ENCODE results near the gene CMTM8.

Gene CMTM8

DNA sequence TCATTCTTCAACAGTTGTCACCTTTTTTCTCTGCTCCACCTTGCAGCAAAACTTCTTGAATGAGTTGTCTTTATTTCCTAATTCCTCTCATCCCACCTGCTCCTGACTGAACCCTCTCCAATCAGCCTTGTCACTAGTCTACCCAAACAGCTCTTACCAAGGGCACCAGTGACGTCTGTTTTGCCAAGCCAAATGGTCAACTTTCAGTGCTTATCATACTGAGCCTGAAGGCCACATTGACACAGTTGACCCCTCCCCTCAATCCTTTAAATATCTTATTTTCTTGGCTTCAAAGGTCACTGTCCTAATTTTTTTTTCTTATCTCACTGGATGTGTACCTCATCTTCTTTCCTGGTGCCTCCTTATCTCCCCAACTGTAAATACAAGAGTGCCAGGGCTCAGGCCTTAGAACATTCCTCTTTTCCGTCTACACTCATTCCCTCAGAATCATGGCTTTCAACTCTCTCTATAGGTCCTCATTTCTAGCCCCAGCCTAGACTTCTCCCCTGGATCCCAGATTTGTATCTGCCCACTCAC is 43.2 kb downstream of the CMTM8 start:
- DNase-seq = no peak

DNA sequence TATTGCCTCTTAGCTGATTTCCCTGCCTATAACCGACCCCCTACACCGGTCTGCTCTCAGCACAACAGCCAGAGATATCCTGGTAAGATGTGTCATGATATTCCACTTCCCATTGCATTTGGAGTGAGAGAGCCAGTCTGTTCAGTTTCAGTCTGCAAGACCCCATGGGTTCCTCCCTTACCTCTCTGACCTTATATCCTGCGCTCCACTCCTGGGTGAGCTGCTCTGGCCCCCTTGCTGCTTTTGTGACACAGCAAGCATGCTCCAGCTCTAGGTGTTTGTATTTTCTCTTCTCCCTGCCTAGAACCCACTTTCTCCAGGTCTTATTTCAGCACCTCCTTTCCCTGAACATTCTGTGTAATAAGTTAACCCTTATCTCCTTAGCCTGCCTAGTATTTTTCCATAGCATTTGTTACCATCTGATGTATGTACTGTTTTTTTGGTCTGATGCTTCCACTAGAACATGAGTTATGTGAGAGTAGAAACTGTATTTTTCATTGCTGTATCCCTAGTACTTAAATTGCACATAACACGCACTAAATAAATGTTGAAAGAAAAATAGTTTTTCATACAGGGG is 44.2 kb downstream of the CMTM8 start:
- DNase-seq = no peak

DNA sequence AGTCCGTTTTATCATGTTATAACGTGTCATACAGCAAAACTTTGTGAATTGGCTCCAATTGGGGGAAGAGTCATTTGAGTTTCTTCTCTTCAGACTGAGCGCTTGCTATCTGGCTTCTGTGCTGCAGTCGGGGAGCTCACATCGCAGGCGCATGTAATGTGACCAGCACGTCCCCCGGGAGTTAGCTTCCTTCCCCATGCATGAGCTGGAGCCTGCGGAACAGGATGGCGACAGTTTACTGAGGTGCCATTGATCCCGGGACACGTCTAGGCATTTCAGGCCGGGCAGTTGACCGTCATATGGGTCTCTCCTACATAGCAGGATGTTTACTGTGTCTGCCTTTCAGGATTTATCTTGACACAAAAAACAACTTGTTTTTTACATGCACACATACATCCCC is 44.8 kb downstream of the CMTM8 start:
- no peak for DNase-seq

DNA sequence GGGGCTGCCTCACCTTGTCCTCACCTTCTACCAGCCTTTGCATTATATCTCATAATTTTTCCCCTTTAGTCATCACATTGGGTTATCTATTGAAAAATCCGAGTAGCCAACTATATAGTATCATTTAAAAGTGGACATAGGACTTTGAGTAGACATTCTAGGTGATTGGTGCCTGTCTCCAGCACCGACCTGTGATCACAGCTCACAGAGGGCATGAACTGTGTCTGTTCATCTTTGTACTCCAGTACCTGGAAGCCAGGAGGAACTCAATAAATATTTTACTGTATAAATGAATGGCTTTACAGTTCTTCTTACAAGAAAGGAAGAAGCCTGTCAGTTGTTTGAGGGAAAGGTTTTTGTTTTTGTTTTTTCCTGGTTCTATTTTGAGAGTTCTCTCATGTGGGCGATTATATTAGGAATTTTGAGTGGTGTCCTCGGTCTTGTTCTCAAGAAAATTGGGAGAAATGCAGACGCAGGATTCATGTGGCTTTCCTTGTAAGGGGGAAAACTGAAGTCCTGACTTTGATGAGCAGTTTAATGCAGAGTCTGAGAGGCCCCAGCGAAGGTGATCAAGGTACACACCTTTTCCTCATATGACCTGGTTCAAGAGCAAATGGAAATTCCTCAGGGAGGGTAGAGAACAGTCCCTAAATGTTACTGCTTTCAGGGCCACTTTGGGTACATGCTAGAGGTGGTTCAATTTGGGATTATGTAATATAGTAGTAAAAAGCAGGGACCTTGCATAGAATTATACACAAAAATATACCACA is 46.1 kb downstream of the CMTM8 start:
- DNase-seq = no peak

DNA sequence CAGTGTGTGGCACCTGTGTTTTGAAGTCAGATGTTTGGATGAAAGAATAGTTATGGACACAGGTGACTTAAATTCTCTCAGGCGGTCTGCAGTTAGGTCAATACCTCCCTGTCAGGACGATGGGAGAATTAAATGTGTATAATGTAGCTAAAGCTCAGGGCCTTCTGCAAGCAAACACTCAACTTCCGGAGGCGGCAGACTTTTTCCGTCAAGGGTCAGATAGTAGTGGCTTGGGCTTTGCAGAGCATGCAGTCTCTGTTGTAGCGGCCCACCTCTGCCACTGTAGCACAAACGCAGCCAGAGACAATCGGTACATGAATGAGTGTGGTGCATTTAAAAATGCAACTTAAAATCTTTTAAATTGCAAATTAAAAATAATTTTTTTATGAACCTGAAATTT is 47.4 kb downstream of the CMTM8 start:
- DNase-seq = no peak

DNA sequence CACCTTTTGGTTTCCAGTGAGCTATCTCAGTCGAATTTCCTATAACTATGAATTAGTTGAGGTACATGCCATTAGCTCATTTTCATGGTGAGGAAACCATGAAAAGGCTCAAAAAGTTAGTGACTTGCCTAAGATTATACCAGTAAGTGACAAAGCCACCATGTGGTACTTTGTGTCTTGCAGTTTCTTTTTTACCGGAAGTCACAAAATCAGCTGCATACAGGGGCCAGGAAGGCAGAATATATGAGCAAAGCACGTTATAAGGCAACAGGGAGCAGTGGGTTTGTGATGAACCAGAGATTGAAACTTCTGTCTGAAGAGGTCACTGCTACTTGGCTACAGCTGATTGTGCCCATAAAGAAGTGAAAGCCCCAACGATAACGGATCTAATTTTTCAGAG is 50.3 kb downstream of the CMTM8 start:
- no peak for DNase-seq

DNA sequence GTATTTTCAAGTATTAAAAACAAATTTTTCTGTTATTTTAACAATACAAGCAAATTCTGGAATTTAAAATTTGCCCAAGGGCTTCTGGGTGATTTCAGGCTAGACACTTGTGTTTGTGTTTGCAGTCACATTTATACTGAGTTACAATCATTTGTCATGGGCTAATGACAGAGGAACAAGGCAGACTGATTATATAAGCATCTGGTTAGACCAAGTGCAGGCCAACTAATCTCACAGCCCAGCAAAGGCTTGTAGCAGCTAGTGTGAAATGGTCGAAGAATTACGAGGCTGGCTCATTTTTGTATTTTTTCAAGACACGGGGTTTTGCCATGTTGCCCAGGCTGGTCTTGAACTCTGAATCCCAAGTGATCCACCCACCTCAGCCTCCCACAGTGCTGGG is 52.1 kb downstream of the CMTM8 start:
- DNase-seq = no peak

DNA sequence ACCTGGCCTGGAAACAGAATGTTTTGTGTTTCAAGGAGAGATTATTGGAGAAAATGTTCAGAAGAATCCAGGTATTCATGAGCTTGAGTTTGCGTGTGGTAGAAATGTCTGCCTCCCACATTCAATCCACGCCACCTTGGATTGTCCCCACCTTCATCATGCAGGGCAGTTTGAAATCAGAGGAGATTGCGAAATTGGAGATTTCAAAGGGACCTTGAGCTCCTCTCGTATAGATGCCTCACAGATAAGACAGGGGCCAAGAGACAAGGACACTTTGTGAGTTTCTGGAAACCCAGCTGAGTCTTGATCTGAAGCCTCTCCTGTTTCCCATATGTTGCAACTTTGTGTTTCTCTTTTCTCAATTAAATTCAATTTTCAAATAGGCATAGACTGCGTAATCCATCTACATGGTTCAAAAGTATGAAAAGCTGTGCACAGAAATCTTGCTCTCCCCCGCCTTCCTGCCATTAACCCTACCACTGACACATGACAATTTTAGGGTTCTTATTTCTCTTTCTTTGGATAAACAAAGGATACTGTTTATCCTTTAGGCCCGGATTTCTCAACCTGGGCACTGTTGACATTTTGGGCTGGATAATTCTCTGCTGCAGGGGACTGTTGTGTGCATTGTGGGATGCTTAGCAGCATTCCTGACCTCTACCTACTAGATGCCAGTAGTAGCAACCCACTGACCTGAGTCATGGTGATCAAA is 53.8 kb downstream of the CMTM8 start:
- DNase-seq = no peak

DNA sequence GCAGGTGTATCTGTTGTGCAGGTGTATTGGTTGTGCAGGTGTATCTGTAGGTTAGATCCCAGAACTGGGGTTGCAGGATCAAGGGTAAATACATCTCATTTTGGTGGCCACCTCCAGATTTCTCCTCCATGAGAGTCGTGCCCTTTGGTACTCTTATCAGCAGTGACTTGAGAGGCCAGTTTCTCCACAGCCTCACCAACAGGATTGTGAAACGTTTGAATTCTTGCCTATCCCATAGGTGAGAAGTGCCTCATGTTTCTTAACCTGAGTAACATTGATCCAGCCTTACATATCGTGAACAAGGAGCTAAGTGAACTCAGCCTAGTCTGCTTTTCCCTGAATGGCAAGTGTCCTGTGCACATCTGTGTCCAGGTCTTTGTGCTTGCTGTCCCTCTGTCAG is 55.4 kb downstream of the CMTM8 start:
- no peak for DNase-seq

DNA sequence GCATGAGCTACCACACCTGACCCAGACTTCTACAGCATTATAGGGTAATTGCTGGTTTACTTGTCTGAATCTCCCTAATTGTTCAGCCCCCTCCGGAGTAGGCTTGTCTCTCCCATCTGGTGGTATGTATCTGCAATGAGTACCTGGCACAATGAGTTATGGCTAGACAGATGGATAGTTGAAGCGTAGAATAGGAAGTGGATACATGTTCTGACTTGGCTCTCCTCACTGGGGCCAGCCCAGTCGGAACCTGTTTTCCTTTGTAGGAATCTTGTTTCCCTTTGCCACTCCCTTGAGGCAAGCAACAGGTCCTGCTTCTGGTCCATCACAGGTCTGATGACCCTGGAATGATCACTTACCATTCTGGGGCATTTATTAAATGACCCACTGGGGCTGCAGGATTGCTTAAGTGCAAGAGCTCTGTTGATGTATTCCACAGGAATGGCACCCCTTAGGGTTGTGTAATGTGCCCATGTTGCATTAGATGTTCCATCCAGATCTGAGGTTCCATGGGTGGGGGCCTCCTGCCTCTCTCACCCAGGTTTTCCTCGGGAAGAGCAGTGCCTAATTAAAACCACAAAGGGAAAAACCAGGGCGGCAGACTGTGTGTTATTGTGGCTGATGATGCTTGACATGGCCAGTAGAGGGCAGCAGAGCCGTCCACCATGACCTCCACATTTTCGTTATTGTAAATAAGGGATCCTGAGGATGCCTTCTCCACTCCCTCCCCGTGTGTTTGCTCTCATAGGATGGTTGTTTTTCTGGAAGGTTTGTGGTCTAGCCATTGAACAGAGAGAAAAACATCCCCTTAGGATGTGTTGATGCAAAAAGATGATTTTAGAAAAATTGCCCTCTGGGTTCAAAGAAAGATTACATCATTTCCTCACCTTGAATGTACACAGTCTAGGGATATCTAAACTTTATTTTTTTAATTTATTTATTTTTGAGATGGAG is 58.0 kb downstream of the CMTM8 start:
- peak; percentile 30 for DNase-seq

DNA sequence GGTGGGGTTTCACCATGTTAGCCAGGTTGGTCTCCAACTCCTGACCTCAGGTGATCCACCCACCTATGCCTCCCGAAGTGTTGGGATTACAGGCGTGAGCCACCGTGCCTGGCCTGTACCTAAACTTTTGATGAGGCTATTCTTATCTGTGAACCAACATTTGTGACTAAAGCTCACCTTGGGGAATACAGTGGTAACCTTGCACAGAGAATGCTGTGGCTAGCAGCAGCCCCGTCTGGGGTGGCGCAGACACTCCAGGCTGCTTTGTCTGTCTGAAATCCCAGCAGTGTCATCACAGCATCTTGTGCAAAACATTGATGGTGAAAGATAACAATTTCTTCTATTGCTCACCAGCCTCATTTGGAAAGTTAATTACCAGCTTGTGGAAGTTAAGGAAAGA is 58.9 kb downstream of the CMTM8 start:
- DNase-seq = no peak

DNA sequence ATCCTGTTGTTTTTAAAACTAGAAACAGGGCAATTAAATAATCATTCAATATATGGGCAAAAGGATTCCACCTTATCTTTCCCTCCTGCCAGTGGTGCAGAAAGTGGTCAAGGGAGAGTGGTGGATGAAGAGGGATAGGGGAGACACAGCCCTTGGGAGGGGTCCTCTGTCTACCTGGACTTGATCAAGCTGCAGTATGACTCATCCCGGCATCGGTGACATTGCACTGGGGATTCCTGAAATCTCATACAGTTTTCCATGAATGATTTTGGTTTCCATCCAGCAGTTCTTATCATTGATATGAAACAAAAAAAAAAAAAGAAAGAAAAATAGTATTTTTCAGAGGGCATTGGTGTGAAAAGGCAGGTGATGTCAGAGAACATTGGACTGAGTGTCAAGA is 62.9 kb downstream of the CMTM8 start:
- no peak for DNase-seq

DNA sequence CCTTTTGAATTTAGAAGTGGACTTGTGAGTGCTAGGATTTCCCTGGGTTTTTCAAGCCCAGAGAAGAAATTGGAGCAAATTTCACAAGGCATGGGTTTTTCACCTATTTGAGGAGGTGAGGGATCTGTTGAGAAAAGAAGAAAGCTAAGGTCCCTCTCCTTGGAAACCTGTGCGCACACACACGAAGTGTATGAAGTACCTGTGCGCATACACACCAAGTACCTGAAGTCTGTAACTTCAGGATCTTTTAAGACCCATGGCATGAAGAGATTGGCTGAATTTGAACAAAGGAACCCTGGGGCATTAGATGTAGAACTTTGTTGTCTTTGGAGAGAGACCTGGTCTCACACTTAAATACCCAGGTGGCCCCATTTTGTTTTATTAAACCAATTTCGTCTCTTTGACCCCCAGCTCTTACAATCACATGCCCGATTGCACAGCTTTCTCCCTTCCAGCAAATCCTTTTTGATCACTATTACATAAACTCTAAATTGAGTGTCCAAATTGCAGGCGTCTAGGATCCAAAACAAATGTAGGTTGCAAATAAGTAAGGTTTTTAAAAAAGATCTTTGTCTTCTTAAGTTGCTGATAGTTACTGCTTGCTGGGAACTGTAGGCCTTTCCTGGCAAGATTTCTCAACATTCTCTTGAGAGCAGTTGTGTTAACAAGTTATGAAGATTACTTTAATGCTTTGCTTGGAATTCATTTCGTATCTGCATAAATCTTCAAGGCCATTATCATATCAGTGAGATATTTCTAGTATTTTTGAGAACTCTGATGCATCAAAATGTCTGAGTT is 64.3 kb downstream of the CMTM8 start:
- DNase-seq = no peak

DNA sequence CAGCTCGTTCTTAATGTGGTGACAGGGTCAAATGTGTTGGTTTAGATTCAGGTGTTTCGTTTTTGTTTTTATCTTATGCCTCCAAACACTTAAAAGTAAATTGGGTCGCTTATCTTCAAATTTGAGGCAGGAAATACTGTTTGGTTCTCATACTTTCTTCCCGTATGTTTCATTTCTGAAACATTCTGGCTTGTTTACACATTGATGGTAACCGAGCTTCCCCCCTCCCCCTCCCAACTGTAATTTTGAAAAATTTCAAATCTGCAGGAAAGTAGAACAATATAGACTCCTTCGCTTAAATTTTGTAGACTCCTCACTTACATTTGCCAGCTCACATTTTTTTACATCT is 64.9 kb downstream of the CMTM8 start:
- DNase-seq = no peak

DNA sequence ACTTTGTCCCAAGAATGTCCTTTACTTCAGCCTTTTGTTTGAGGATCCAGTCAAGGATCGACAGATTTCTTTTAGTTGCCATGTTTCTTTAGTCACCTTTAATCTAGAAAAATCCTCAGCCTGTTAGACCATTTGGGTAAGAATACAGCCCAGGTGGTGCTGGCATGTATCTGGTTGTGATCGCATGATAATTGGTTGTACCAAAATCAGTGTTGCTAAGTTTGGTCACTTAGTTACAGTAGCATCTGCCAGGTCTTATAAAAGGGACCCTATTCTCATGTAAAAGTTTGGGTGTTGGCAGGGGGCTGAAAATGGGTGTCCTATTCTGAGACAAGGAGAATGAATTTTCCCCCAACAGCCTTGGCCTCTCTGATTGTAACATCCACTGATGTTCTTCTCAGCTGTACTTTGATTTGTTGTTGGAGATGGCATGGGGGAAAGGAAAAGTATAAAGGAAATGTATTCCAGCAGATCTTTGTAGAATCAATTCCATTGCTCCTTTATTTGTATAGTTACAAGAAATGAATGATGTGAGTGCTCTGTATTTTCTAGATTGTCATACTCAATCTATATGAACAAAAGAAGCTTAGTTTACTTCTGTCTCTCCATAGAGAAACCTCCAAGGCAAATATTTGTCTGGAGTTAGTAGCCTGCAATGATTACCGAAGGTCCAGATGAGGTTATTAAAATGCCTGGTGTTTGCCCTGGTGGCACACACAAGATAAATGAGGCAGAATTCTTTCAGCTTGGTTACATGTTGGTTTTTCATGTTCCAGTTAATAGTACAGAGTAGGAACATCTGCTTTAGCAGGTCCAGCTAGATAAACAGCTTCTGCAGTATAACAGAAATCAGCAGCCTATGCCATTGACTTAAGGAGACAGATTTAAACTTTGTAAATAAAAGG is 65.7 kb downstream of the CMTM8 start:
- no peak for DNase-seq

DNA sequence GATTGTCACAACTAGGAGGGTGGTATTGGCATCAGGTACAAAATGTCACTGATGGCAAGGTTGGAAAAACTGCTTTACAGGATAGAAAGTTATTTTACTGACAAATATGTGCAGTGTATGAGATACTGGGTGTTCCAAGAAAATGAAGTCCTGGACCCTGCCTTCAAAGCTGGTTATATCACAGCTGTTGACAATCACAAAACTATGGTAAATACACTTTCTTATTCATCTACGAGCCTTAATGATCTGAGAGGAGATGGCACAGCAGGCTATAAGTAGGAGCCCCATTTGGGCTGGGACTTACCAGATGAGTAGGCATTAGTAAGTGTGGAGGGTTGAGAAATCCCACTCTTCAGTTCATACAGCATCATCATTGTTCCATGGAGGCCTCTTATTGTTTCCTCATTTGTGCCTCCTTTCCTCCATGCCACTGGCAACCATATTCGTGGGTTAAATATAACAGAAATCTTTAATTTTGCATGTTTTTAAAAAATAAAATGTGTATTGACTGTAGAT is 66.9 kb downstream of the CMTM8 start:
- no peak for DNase-seq

DNA sequence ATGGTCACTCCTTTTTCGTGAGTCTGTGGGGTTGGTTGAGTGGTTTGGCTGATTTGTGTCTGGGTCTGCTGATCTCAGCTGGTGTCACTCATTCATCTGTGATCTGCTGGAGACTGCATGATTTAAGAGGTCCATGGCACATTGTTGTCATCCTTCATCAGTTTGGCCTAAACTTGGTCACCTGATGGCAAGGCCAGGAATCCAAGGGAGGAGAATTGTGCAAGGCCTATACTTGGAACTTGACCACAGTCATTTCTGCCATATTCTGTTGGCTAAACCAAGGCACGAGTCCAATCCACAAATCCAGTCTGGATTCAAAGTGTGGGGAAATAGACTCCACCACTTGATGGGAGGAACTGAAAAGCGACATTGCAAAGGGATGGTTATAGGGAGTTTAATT is 67.6 kb downstream of the CMTM8 start:
- no peak for DNase-seq

DNA sequence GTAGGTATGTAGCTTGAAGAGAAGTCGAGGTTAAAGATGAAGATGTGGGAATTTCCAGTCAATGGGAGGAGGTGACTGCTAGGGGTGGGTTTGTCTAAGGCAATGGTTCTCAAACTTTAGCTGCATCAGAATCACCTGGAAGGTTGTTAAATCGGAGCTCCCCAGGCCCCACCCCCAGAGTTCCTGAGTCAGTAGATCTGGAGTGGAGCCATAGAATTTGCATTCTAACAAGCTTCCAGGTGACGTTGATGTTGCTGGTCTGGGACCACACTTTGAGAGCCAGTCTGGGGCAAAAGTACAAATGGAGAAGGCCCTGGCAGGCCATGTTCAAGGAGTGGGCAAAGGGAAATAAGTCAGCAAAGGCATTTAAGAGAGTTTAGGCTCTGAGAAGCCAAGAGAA is 69.1 kb downstream of the CMTM8 start:
- DNase-seq = no peak

DNA sequence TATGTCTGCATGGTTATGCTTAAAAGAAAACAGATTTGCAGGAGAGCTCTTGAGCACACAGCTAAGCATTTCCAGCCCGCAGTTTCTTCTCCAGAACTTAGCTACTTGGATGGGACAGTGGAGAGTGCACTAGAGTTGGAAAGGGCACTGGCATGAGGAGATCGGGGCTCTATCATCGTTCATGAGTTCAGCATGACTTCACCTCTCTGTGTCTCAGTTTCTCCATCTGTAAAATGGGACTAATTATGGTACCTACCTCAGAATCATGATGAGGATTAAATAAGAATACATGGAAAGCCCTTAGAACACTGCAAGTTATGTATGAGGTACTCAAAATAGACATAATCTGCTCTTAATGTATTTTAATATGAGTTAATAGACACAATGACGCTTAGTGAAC is 69.9 kb downstream of the CMTM8 start:
- no peak for DNase-seq

DNA sequence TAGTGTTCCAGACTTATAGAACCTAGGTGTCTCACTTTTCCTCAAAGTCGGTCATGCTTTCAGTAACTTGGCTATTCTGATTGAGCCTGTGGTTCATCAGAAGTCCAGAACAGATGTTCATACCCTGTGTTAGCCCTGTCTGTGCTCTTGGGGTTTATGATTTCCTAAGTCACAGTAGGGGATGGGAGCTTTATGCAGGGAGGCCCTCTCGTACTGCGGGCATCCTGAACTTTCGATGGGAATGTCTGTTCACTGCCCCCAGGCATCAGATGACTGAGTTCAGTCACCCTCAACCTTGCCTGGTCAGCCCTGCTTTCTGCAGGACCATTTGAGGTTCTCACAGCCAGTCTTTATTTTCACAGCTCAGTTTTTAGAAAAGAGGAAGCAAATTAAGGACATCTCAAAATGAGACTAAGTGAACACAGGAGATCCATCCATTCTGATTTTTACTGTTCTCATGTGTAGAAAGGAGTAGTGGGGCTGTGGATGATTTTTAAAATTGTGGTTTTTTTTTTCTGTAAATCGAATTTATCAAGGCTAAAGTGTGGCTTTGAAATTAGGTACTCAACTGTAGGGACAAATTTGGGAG is 71.3 kb downstream of the CMTM8 start:
- no peak for DNase-seq

Data from NCI-H1105 (cell line).